Non-pigmented ciliary epithelial cell (primary cell): ENCODE results near the gene PLVAP.

Experiments
- DNase-seq: peaks from one replicate; pipeline ENCODE4 v3.0.0-alpha.2; 2010; ENCODE audit warnings: low read depth

The PLVAP gene

DNA sequence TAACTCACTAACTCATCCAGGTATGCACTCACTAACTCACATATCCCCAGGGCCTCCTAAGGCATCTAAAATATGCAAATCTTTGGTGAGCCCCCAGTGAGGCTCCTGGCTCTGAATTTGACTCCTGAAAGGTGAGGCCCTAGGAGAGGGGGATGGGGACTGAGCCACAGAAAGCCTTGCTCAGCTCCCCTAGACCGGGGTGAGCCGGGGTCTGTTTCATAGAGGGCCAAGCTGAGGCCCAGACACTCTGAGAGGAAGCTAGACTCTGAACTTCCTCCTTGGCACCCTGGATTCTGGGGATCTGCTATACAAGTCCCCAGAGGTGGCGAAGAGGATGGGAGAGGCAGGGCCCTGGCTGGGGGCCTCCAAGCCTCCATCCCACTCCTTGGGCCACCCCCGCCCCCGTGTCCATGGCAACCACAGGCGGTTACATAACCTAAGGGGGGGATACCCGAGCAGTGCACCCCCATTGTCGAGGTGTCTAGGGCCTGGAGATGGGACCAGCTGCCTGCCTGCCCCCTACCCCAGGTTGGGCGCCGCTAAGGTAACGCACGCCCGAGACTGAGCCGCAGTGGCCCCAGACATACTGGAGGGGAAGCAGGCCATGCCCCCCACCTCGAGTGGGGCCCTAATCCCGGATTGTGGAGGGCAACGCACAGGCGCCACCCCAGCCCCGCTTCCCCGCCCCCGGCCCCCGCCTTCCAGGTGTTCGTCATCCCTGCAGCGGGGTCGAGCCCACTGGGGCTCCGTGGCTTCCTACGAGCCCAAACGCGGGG lies 74.6 kb downstream of the PLVAP start:
- no peak for DNase-seq
